ENCODE results near the gene PCSK5.

- TF ChIP-seq CTCF (IDR thresholded peaks at IDR 0.05; ENCODE audit: low read depth, low read length, missing input control), result no peak
- TF ChIP-seq RAD21 (IDR thresholded peaks at IDR 0.05), result no peak
- no peak for TF ChIP-seq REST (IDR thresholded peaks at IDR 0.05)
- TF ChIP-seq HNF4G (IDR thresholded peaks at IDR 0.05), result no peak
- no peak for TF ChIP-seq JUND (IDR thresholded peaks at IDR 0.05)
- no peak for TF ChIP-seq SP1 (IDR thresholded peaks at IDR 0.05)
- no peak for TF ChIP-seq MAX (IDR thresholded peaks at IDR 0.05)
- no peak for TF ChIP-seq YY1 (IDR thresholded peaks at IDR 0.05)
- TF ChIP-seq TAF1 (conservative IDR thresholded peaks at IDR 0.05), result no peak
- no peak for TF ChIP-seq EGR1 (IDR thresholded peaks at IDR 0.05; ENCODE audit: low read depth in 2 of 2)
- TF ChIP-seq RXRA (IDR thresholded peaks at IDR 0.05), result no peak
- no peak for TF ChIP-seq ZBTB33 (IDR thresholded peaks at IDR 0.05)
- TF ChIP-seq ATF3 (IDR thresholded peaks at IDR 0.05), result no peak
- TF ChIP-seq GABPA (IDR thresholded peaks at IDR 0.05 in 1 of 2, conservative IDR thresholded peaks at IDR 0.05 in 1 of 2), result no peak
Observed at GRCh38 chr9:76101491-76101890, 211.0 kb downstream of the PCSK5 start.
